ENCODE data around the gene MYH11.
"Not testable (repeated sequence)": the region's sequence is repeated elsewhere in the genome, so short reads cannot be mapped to it uniquely, and the experiment has no call there.

MYH11 gene

DNA sequence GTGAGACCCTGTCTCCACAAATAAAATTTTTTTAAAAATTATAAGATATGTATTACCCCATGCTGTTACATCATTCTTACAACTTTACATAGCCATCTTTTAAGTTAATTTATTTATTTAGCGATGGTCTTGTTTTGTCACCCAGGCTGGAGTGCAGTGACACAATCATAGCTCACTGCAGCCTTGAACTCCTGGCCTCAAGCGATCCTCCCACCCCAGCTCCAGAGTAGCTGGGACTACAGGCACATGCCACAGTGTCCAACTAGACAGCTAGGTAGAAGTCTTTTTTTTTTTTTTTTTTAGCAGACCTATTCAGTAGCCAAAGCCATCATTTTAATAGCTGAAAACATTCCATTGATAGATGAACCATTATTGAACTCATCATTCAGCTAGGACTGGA is 114.1 kb downstream of the MYH11 start:
- DNase-seq = no peak

GRCh38 chr16:15741207-15741871 is 115.5 kb downstream of the MYH11 start:
- DNase-seq = peak in 1 of 2 experiments; percentile 8

GRCh38 chr16:15739950-15740349 is 116.9 kb downstream of the MYH11 start:
- DNase-seq = no peak

GRCh38 chr16:15739464-15739863 is 117.4 kb downstream of the MYH11 start:
- DNase-seq = no peak

- DNase-seq = no peak
Measured at GRCh38 chr16:15737140-15737644, 119.6 kb downstream of the MYH11 start.

DNA sequence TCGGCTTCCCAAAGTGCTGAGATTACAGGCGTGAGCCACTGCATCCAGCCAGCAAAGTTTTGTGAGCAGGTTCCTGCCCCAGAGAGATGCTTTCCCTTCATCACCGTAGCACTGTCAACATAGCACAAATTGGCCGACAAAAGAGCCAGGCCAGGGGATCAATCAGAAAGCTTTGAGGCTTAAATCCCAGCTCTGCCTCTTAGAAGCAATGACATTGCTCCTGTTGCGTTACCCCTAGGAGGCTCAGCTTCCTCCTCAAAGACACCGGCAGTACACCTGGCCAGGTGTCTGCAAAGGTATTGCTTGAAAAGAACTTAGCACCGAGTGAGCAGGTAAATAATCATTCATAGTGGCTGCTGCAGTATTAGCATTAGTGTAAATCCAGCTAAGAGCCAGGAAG is 120.3 kb downstream of the MYH11 start:
- DNase-seq = no peak

- no peak for DNase-seq
Measured at GRCh38 chr16:15735610-15736009, 121.2 kb downstream of the MYH11 start.

- no peak for DNase-seq
Measured at GRCh38 chr16:15732416-15732815, 124.4 kb downstream of the MYH11 start.

GRCh38 chr16:15729152-15729551 is 127.7 kb downstream of the MYH11 start:
- DNase-seq = no peak

DNA sequence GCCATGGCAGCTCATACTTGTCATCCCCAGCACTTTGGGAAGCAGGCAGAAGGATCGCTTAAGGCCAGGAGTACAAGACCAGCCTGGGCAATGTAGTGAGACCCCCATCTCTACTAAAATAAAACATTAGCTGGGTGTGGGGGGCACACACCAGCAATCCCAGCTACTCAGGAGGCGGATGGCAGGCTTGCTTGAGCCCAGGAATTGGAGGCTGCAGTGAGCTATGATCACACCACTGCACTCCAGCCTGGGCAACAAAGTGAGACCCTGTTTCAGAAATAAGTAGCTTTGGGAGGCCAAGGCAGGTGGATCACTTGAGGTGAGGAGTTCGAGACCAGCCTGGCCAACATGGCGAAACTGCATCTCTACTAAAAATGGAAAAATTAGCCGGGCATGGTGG is 129.1 kb downstream of the MYH11 start:
- not testable (repeated sequence) for DNase-seq

DNA sequence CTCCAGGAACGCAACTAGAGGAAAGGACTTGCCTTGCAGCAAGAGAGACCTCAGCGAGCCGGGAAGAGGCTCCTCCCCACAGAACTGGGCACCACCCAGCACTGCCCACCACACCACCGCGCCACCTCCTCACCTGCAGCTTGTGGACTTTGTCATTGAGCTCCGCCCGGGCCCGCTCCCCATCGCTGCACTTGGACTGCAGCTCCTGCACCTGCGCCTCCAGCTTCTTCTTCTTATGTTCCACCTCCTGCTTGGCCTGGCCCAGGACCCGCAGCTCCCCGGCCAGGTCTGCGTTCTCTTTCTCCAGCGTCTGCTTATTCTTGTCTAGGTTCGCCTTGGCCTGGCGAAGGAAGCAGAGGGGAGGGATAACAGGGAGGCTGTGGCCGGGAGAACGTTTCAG is 130.1 kb downstream of the MYH11 start:
- no peak for DNase-seq

DNA sequence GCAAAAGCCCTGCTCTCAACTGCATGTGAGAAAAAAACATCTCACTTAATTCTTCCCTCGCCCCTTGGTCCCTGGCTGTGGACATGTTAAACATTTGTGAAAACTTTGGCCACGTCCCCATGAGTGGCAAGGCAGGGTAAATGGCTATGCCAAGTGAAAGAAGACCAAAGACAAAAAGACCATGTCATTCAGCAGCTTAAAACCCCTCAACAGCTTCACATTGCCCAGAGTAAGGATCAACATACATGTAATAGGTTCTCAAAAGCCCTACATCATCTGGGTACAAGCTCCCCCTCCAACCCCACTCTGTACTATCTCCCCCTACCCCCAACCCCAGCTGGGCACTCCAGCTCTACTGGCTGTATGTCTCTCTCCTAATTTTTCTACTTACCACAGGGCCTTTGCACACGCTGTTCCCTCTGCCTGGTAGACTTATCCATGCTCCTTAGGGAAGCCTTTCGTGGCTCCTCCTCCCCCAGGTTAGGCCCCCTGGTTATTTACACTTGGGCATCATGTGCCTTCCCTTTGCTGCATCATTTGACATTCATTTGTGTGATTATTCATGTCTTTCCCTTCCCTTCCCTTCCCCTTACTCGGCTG is 131.1 kb downstream of the MYH11 start:
- no peak for DNase-seq

DNA sequence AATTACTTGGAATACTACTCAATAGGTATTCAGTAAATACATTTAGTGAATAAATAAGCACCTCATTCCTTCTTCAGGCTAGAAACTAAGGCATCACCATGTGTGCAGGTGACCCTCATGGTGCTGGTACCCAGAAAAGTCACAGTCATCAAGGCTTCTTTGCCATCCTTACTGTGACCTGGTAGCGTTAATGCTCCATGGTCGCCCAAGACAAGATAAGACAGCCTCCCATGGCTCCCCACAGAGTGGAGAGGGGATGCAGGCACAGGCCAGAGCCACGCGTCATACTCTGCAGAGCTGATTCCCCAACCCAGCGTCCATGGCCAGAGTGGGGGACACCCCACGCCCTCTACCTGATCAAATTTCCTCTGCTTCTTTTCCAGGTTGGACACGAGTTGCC is 133.0 kb downstream of the MYH11 start:
- DNase-seq = no peak

GRCh38 chr16:15721018-15721417 is 135.8 kb downstream of the MYH11 start:
- DNase-seq = no peak

- DNase-seq = no peak
Measured at GRCh38 chr16:15716694-15717447, 140.0 kb downstream of the MYH11 start.

GRCh38 chr16:15715221-15715620 is 141.6 kb downstream of the MYH11 start:
- DNase-seq = no peak

DNA sequence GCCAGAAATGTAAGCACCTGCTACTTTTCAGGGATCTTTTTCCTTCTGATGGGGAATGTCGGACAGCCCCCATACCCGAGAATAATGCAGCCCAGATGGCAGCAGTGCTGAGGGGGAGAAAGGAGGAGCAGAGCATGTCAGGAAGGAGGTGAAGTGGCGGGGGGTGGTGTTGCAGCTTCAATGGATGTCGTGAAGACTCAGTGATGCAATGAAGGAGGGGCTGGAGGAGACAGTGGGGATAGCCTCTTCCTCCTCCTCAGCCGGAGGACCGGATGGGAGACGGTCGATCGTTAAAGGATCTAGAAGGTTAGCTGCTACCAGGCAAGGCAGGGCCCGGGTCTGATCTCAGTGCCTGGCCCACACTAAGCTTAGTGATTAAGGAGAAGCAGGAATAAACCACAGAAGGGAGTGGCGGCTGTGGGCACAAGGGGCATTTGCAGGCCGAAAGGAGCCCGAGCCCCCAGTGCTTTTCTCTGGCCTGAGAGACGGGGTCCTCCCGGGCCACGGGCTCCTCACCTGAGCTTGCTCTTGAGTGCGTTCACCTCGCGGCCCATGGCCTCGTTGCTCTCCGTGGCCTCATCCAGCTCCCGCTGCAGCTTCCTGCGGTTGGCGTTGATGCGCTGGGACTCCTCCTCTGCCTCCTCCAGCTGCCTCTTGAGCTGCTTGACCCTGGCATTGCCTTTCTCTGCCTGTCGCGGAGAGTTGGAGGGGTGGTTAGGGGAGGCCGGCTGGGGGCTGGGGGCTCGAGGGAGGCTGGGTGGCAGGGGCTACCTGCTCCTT is 142.2 kb downstream of the MYH11 start:
- DNase-seq = no peak

GRCh38 chr16:15708997-15709396 is 147.8 kb downstream of the MYH11 start:
- no peak for DNase-seq

DNA sequence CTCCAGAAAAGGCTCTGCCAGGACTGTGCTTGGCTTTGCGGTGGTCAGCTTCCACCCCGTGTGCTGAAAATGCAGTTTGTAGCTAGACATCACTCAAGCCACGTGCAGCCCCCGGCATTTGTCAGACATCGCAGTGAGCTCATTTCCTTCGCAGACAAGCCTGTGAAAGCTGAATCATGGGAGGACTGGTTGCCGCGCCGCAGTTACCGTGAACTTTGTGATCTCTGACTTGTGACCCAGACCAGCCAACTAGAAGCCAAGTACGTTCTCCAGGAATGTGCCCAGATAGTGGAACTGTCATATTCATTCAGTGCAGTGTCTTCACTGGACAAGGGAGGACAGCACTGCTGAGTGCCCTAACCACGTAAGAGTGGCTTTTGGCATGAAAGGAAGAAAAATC is 148.7 kb downstream of the MYH11 start:
- DNase-seq = no peak

- DNase-seq = no peak
Measured at GRCh38 chr16:15707332-15707731, 149.5 kb downstream of the MYH11 start.

DNA sequence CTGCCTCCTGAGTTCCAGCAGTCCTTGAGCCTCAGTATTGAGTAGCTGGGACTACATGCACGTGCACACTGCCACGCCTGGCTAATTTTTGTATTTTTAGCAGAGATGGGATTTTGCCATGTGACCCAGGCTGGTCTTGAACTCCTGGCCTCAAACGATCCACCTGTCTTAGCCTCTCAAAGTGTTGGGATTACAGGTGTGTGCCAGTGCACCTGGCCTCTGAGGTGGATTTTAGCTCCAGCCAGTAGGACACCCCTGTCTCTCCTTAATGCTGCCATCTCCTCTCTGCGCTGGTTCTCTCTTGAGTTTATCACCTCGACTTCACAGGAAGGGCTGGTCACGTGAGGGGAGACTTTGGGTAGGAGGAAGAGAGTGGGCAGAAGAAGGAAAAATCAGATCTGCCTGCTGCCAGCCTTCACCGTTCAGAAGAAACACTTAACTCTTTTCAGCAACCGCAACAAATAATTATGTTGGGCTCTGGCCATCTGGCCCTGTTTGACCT is 151.7 kb downstream of the MYH11 start:
- DNase-seq = no peak

DNA sequence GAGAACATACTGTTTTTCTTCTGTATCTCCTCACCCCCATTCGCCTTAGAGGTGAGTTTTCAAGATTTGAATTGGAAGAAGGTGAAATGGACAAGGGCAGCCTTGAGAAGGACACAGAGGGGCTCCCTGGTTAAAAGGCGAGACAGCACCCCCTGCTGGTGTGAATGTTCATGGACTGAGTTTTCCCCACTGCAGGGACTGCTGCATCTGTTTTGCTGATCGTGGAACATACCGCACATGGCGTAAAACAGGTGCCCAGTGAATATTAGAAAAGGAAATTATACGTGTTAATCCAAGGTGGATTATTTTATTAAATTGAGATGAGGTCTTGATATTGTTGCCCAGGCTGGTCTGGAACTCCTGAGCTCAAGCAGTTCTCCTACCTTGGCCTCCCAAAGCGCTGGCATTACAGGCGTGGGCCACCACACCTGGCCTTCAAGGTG is 152.3 kb downstream of the MYH11 start:
- DNase-seq = peak; percentile 16 to 38
